Glomerular visceral epithelial cell (primary cell): ENCODE measurements around the gene RASL10B.

Experiments used
- DNase-seq: peaks from one replicate; pipeline ENCODE4 v3.0.0-alpha.2; 2016; ENCODE audit errors: extremely low spot score

Gene RASL10B

GRCh38 chr17:35717475-35717874 is 14.0 kb upstream of the RASL10B start:
- DNase-seq: no peak

GRCh38 chr17:35723735-35724134 is 7.7 kb upstream of the RASL10B start:
- no peak for DNase-seq

GRCh38 chr17:35725058-35725457 is 6.4 kb upstream of the RASL10B start:
- no peak for DNase-seq

GRCh38 chr17:35725802-35726126 is 5.7 kb upstream of the RASL10B start:
- DNase-seq: no peak

- DNase-seq: peak; percentile 89
These were observed 5.1 kb upstream of the RASL10B start for GRCh38 chr17:35726127-35726952.

GRCh38 chr17:35726953-35727460 is 4.4 kb upstream of the RASL10B start:
- no peak for DNase-seq

GRCh38 chr17:35727635-35728034 is 3.8 kb upstream of the RASL10B start:
- DNase-seq: no peak

GRCh38 chr17:35728551-35728950 is 2.9 kb upstream of the RASL10B start:
- DNase-seq: no peak

GRCh38 chr17:35729405-35729833 is 2.0 kb upstream of the RASL10B start:
- no peak for DNase-seq

GRCh38 chr17:35730400-35731005 is 936 bp upstream of the RASL10B start:
- DNase-seq: no peak

- no peak for DNase-seq
These were observed 722 bp downstream of the RASL10B start for GRCh38 chr17:35731917-35732805.

- no peak for DNase-seq
These were observed 1.3 kb downstream of the RASL10B start for GRCh38 chr17:35732806-35733136.

- peak; percentile 49 for DNase-seq
These were observed 1.9 kb downstream of the RASL10B start for GRCh38 chr17:35733366-35733765.

GRCh38 chr17:35734396-35734795 is 3.0 kb downstream of the RASL10B start:
- DNase-seq: no peak

- no peak for DNase-seq
These were observed 3.8 kb downstream of the RASL10B start for GRCh38 chr17:35735036-35735805.

GRCh38 chr17:35736236-35736635 is 4.8 kb downstream of the RASL10B start:
- no peak for DNase-seq

- no peak for DNase-seq
These were observed 7.2 kb downstream of the RASL10B start for GRCh38 chr17:35738519-35739133.

GRCh38 chr17:35740216-35740615 is 8.8 kb downstream of the RASL10B start:
- no peak for DNase-seq

- no peak for DNase-seq
These were observed 9.8 kb downstream of the RASL10B start for GRCh38 chr17:35740997-35741931.

- DNase-seq: no peak
These were observed 11.1 kb downstream of the RASL10B start for GRCh38 chr17:35742496-35742895.
